ENCODE measurements around the gene ARFIP1. TPM values are rescaled to one million over a fixed set of nuclear protein-coding genes. Genes with fewer than 3 reads are reported as not detected.
"Not testable (repeated sequence)": the region's sequence is repeated elsewhere in the genome, so short reads cannot be mapped to it uniquely, and the experiment has no call there.

The ARFIP1 gene
- total and polyA plus RNA-seq, 7 experiments from 2014 or later: 5.1 to 20.2 (median 15.1) TPM

DNA sequence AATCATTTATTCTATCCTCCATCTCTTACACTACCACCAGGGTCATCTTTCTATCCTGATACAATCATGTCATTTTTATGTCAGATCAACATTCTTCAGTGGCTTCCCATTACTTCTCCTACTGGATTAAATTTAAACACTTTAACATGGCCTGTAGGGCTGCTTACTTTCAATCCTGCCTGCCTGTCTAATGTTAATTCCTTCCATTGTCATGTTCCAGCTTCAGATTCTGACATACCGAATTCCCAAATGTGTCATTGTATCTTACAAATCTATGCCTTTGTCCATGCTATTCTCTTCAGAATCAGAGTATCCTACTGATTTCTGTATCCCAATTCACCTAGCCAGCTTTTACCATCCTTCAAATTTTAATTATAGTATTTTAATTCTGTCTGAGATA is 106.4 kb downstream of the ARFIP1 start:
- H3K9me3 Mint-ChIP-seq: no peaks in the 10 kb centered on the region
- ATAC-seq: no peak
- Histone ChIP-seq H3K4me1 (ENCODE audit: control insufficient read depth in 2 of 2, insufficient read depth in 2 of 2, low read length in 2 of 2) (no peaks in the 10 kb centered on the region), H3K27ac (ENCODE audit: low read depth, low read length) (no peak overlapping the region), H3K27me3 (ENCODE audit: control insufficient read depth in 2 of 2, insufficient read depth in 2 of 2, low read length in 2 of 2) (no peaks in the 10 kb centered on the region), H3K9me3 (ENCODE audit: control insufficient read depth in 2 of 3, low read length in 3 of 3) (no peaks in the 10 kb centered on the region), H3K4me3 (ENCODE audit: low read length) (no peak overlapping the region), H3K36me3 (ENCODE audit: control insufficient read depth in 2 of 3, insufficient read depth in 3 of 3, low read length in 3 of 3) (peaks cover 0 to 3% (median 0%) of the 10 kb centered on the region in 3 experiments)
- DNase-seq: no peak
- peaks cover 0 to 42% (median 38%) of the 10 kb centered on the region in 5 donors for H3K36me3 Mint-ChIP-seq
- CTCF ChIA-PET: interaction anchor here (0.7 kb wide), 1 partner anchor 12 kb away, joined by 4 read pairs; no protein-coding TSS in a partner anchor
- no peaks in the 10 kb centered on the region for H3K27me3 Mint-ChIP-seq
- intact Hi-C loops (cut with micrococcal nuclease): no loop called here
- POLR2A ChIA-PET: no interaction called here
- no peak overlapping the region for H3K4me3 Mint-ChIP-seq
- H3K4me1 Mint-ChIP-seq: peaks cover 0 to 8% (median 0%) of the 10 kb centered on the region in 7 donors
- no peak overlapping the region for H3K27ac Mint-ChIP-seq

- no peaks in the 10 kb centered on the region for H3K4me1 ChIP-seq (ENCODE audit: control insufficient read depth in 2 of 2, insufficient read depth in 2 of 2, low read length in 2 of 2)
- Mint-ChIP-seq H3K27ac (no peak overlapping the region), H3K27me3 (no peaks in the 10 kb centered on the region), H3K4me3 (no peak overlapping the region), H3K36me3 (peaks cover 9 to 54% (median 43%) of the 10 kb centered on the region in 5 donors), H3K4me1 (peaks cover 0 to 7% (median 0%) of the 10 kb centered on the region in 7 donors), H3K9me3 (no peaks in the 10 kb centered on the region)
- ATAC-seq (no peak), DNase-seq (no peak)
- H3K27ac ChIP-seq (ENCODE audit: low read depth, low read length): no peak overlapping the region
- no peak overlapping the region for H3K4me3 ChIP-seq (ENCODE audit: low read length)
- peaks cover 0 to 3% (median 0%) of the 10 kb centered on the region in 3 experiments for H3K36me3 ChIP-seq (ENCODE audit: control insufficient read depth in 2 of 3, insufficient read depth in 3 of 3, low read length in 3 of 3)
- H3K27me3 ChIP-seq (ENCODE audit: control insufficient read depth in 2 of 2, insufficient read depth in 2 of 2, low read length in 2 of 2): no peaks in the 10 kb centered on the region
- H3K9me3 ChIP-seq (ENCODE audit: control insufficient read depth in 2 of 3, low read length in 3 of 3): no peaks in the 10 kb centered on the region
- POLR2A ChIA-PET: no interaction called here
- intact Hi-C loops (cut with micrococcal nuclease): no loop called here
- CTCF ChIA-PET: interaction anchor here (0.6 kb wide), 1 partner anchor 41 kb away, joined by 5 read pairs; no protein-coding TSS in a partner anchor
These were observed 108.2 kb downstream of the ARFIP1 start for GRCh38 chr4:152887981-152888380.

- H3K4me3 Mint-ChIP-seq: no peak overlapping the region
- intact Hi-C loops (cut with micrococcal nuclease): no loop called here
- H3K4me1 Mint-ChIP-seq: peaks cover 0 to 6% (median 0%) of the 10 kb centered on the region in 7 donors
- Histone ChIP-seq H3K4me3 (ENCODE audit: low read length) (no peak overlapping the region), H3K36me3 (ENCODE audit: control insufficient read depth in 2 of 3, insufficient read depth in 3 of 3, low read length in 3 of 3) (peaks cover 0 to 3% (median 0%) of the 10 kb centered on the region in 3 experiments), H3K9me3 (ENCODE audit: control insufficient read depth in 2 of 3, low read length in 3 of 3) (no peaks in the 10 kb centered on the region), H3K27me3 (ENCODE audit: control insufficient read depth in 2 of 2, insufficient read depth in 2 of 2, low read length in 2 of 2) (no peaks in the 10 kb centered on the region), H3K27ac (ENCODE audit: low read depth, low read length) (no peak overlapping the region), H3K4me1 (ENCODE audit: control insufficient read depth in 2 of 2, insufficient read depth in 2 of 2, low read length in 2 of 2) (no peaks in the 10 kb centered on the region)
- ChIA-PET CTCF (no interaction called here), POLR2A (interaction anchor here (1.5 kb wide), 1 partner anchor 106 kb away, joined by 3 read pairs; no protein-coding TSS in a partner anchor)
- no peaks in the 10 kb centered on the region for H3K9me3 Mint-ChIP-seq
- ATAC-seq (no peak), DNase-seq (no peak)
- no peaks in the 10 kb centered on the region for H3K27me3 Mint-ChIP-seq
- H3K36me3 Mint-ChIP-seq: peaks cover 9 to 64% (median 33%) of the 10 kb centered on the region in 5 donors
- no peak overlapping the region for H3K27ac Mint-ChIP-seq
These were observed 113.2 kb downstream of the ARFIP1 start for GRCh38 chr4:152892974-152893373.

DNA sequence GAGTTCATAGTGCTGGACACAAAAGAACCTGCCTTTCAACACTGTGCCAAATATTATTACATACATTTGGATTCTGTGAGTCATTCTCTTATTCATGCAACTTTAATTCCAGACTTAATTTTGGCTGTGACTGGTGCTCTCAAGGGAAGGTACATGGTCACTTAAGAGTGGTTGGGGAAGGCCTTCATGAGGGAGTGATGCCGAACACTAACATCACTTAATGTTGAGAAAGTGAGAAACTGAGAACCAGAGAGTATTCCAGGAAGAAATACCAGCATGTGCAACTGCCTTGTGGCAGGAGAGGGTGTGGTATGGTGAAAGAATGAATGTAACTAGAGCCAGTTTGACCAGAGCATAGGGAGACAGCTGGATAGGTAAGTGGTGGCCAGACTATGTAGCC is 114.9 kb downstream of the ARFIP1 start:
- Mint-ChIP-seq H3K27me3 (no peaks in the 10 kb centered on the region), H3K4me1 (peaks cover 0 to 2% (median 0%) of the 10 kb centered on the region in 7 donors), H3K36me3 (peaks cover 9 to 70% (median 32%) of the 10 kb centered on the region in 5 donors), H3K27ac (peak overlapping the region in 1 of 9 donors; percentile 73), H3K4me3 (no peak overlapping the region), H3K9me3 (no peaks in the 10 kb centered on the region)
- no peaks in the 10 kb centered on the region for H3K36me3 ChIP-seq (ENCODE audit: control insufficient read depth in 2 of 3, insufficient read depth in 3 of 3, low read length in 3 of 3)
- ATAC-seq (no peak), DNase-seq (no peak)
- no peaks in the 10 kb centered on the region for H3K27me3 ChIP-seq (ENCODE audit: control insufficient read depth in 2 of 2, insufficient read depth in 2 of 2, low read length in 2 of 2)
- H3K4me3 ChIP-seq (ENCODE audit: low read length): no peak overlapping the region
- H3K27ac ChIP-seq (ENCODE audit: low read depth, low read length): no peak overlapping the region
- no peaks in the 10 kb centered on the region for H3K4me1 ChIP-seq (ENCODE audit: control insufficient read depth in 2 of 2, insufficient read depth in 2 of 2, low read length in 2 of 2)
- intact Hi-C loops (cut with micrococcal nuclease): no loop called here
- no peaks in the 10 kb centered on the region for H3K9me3 ChIP-seq (ENCODE audit: control insufficient read depth in 2 of 3, low read length in 3 of 3)
- ChIA-PET POLR2A (no interaction called here), CTCF (no interaction called here)

GRCh38 chr4:152896811-152897210 is 117.1 kb downstream of the ARFIP1 start:
- H3K4me3 Mint-ChIP-seq: no peak overlapping the region

GRCh38 chr4:152898133-152898532 is 118.4 kb downstream of the ARFIP1 start:
- H3K9me3 ChIP-seq (ENCODE audit: control insufficient read depth in 2 of 3, low read length in 3 of 3); H3K27me3 ChIP-seq (ENCODE audit: control insufficient read depth in 2 of 2, insufficient read depth in 2 of 2, low read length in 2 of 2); DNase-seq; H3K36me3 ChIP-seq (ENCODE audit: control insufficient read depth in 2 of 3, insufficient read depth in 3 of 3, low read length in 3 of 3); CTCF ChIA-PET; H3K27ac ChIP-seq (ENCODE audit: low read depth, low read length); H3K27me3 Mint-ChIP-seq; H3K4me3 Mint-ChIP-seq; H3K4me1 Mint-ChIP-seq; POLR2A ChIA-PET; H3K9me3 Mint-ChIP-seq; intact Hi-C loops (cut with micrococcal nuclease); H3K4me3 ChIP-seq (ENCODE audit: low read length); H3K4me1 ChIP-seq (ENCODE audit: control insufficient read depth in 2 of 2, insufficient read depth in 2 of 2, low read length in 2 of 2); ATAC-seq; H3K27ac Mint-ChIP-seq: not testable (repeated sequence)
- peaks cover 0 to 38% (median 7%) of the 10 kb centered on the region in 5 donors for H3K36me3 Mint-ChIP-seq

More at GRCh38 chr4:152896811-152897210, 117.1 kb downstream of the ARFIP1 start:
- intact Hi-C loops (cut with micrococcal nuclease): no loop called here
- ChIA-PET POLR2A (no interaction called here), CTCF (no interaction called here)
- Mint-ChIP-seq H3K4me1 (peaks cover 0 to 2% (median 0%) of the 10 kb centered on the region in 7 donors), H3K27me3 (no peaks in the 10 kb centered on the region), H3K9me3 (no peaks in the 10 kb centered on the region), H3K36me3 (peaks cover 6 to 51% (median 17%) of the 10 kb centered on the region in 5 donors), H3K27ac (no peak overlapping the region)
- DNase-seq (no peak), ATAC-seq (no peak)
- H3K9me3 ChIP-seq (ENCODE audit: control insufficient read depth in 2 of 3, low read length in 3 of 3): no peaks in the 10 kb centered on the region
- H3K27ac ChIP-seq (ENCODE audit: low read depth, low read length): no peak overlapping the region
- no peaks in the 10 kb centered on the region for H3K27me3 ChIP-seq (ENCODE audit: control insufficient read depth in 2 of 2, insufficient read depth in 2 of 2, low read length in 2 of 2)
- no peaks in the 10 kb centered on the region for H3K4me1 ChIP-seq (ENCODE audit: control insufficient read depth in 2 of 2, insufficient read depth in 2 of 2, low read length in 2 of 2)
- no peaks in the 10 kb centered on the region for H3K36me3 ChIP-seq (ENCODE audit: control insufficient read depth in 2 of 3, insufficient read depth in 3 of 3, low read length in 3 of 3)
- H3K4me3 ChIP-seq (ENCODE audit: low read length): no peak overlapping the region

- DNase-seq (no peak), ATAC-seq (no peak)
- intact Hi-C loops (cut with micrococcal nuclease): no loop called here
- no peak overlapping the region for H3K4me3 ChIP-seq (ENCODE audit: low read length)
- H3K27me3 Mint-ChIP-seq: no peaks in the 10 kb centered on the region
- POLR2A ChIA-PET: no interaction called here
- no peak overlapping the region for H3K27ac ChIP-seq (ENCODE audit: low read depth, low read length)
- H3K27me3 ChIP-seq (ENCODE audit: control insufficient read depth in 2 of 2, insufficient read depth in 2 of 2, low read length in 2 of 2): no peaks in the 10 kb centered on the region
- peaks cover 0 to 2% (median 0%) of the 10 kb centered on the region in 7 donors for H3K4me1 Mint-ChIP-seq
- CTCF ChIA-PET: no interaction called here
- H3K9me3 ChIP-seq (ENCODE audit: control insufficient read depth in 2 of 3, low read length in 3 of 3): no peaks in the 10 kb centered on the region
- no peaks in the 10 kb centered on the region for H3K9me3 Mint-ChIP-seq
- H3K4me1 ChIP-seq (ENCODE audit: control insufficient read depth in 2 of 2, insufficient read depth in 2 of 2, low read length in 2 of 2): no peaks in the 10 kb centered on the region
- no peak overlapping the region for H3K4me3 Mint-ChIP-seq
- H3K36me3 Mint-ChIP-seq: peaks cover 0 to 33% (median 7%) of the 10 kb centered on the region in 5 donors
- no peaks in the 10 kb centered on the region for H3K36me3 ChIP-seq (ENCODE audit: control insufficient read depth in 2 of 3, insufficient read depth in 3 of 3, low read length in 3 of 3)
- no peak overlapping the region for H3K27ac Mint-ChIP-seq
These were observed 118.9 kb downstream of the ARFIP1 start for GRCh38 chr4:152898606-152899005.
